Effector memory CD8-positive, alpha-beta T cell (primary cell): ENCODE data around the gene PRAMEF33.
"Not testable (repeated sequence)": the region's sequence is repeated elsewhere in the genome, so short reads cannot be mapped to it uniquely, and the experiment has no call there.

Experiments used
- ATAC-seq: fragments of 150-1000 bp; cut with Tn5 transposase; replicated peaks from 2 replicates; pipeline ENCODE4 v1.10.0; 2021; ENCODE audit warnings: mild to moderate bottlenecking, moderate library complexity
- DNase-seq, 3 experiments: peaks; one replicate each; pipeline ENCODE4 v3.0.0; 2021
- H3K27ac Mint-ChIP-seq, 2 donors: one replicate each; pipeline ENCODE4 v1.8.0; 2022; ENCODE audit warnings: mild to moderate bottlenecking in 2 of 2, mixed read lengths in 2 of 2, moderate library complexity in 2 of 2
- H3K27me3 Mint-ChIP-seq, 2 donors: one replicate each; pipeline ENCODE4 v1.8.0; 2022; ENCODE audit warnings: mixed read lengths in 2 of 2
- H3K36me3 Mint-ChIP-seq: one replicate; pipeline ENCODE4 v1.8.0; 2022; ENCODE audit warnings: mild to moderate bottlenecking, moderate library complexity, mixed read lengths; ENCODE audit not compliant: insufficient read depth
- H3K4me1 Mint-ChIP-seq, 2 donors: one replicate each; pipeline ENCODE4 v1.8.0; 2022; ENCODE audit warnings: low read depth in 2 of 2, mixed read lengths in 2 of 2
- H3K4me3 Mint-ChIP-seq, 2 donors: one replicate each; pipeline ENCODE4 v1.8.0; 2022; ENCODE audit warnings: mild to moderate bottlenecking in 2 of 2, mixed read lengths in 2 of 2, moderate library complexity in 2 of 2
- H3K9me3 Mint-ChIP-seq, 2 donors: one replicate each; pipeline ENCODE4 v1.8.0; 2022; ENCODE audit warnings: mixed read lengths in 2 of 2
- total RNA-seq, 9 experiments: gene quantifications; one replicate each; lab custom pipeline; 2026; lab: John Stamatoyannopoulos, UW

The PRAMEF33 gene
- 0 reads per million in 9 experiments for total RNA-seq

DNA sequence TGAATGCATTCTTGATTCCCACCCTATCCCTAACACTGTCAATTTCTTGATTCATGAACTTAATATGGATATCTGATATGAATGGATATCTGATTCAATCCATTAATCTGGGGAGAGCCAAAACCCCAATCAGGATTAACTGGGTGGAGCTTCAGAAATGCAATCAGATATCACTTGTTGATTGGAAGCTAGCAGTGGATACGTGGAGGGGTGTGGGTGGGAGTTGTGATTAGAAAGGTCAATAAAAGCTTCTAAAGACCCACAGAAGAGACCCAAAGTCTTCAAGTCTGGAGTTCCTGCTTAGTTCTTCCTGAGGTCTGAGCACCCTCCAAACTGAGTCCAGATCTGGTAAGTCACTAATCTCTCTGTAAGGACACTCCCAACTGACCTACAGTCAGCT is at the start of gene PRAMEF33:
Gene PRAMEF33, plus strand, starts transcription at position 301 of the 400 bp plus-strand sequence. CDS start 2,416 bp downstream, outside the sequence.
- not testable (repeated sequence) for H3K36me3 Mint-ChIP-seq, DNase-seq, H3K27me3 Mint-ChIP-seq, ATAC-seq, H3K9me3 Mint-ChIP-seq, H3K27ac Mint-ChIP-seq, H3K4me1 Mint-ChIP-seq, H3K4me3 Mint-ChIP-seq

- not testable (repeated sequence) for H3K27me3 Mint-ChIP-seq, H3K9me3 Mint-ChIP-seq, H3K36me3 Mint-ChIP-seq, H3K4me1 Mint-ChIP-seq, DNase-seq, H3K27ac Mint-ChIP-seq, H3K4me3 Mint-ChIP-seq, ATAC-seq
Measured at GRCh38 chr1:13253898-13254297, 49.4 kb upstream of the PRAMEF33 start, which contains the start of gene PRAMEF5. PRAMEF5 (plus strand) TSS chr1:13254198; CDS start chr1:13259269, 5,071 bp downstream.

GRCh38 chr1:13265124-13265523 is 38.2 kb upstream of the PRAMEF33 start:
- DNase-seq, H3K27ac Mint-ChIP-seq, ATAC-seq, H3K4me3 Mint-ChIP-seq, H3K36me3 Mint-ChIP-seq, H3K4me1 Mint-ChIP-seq, H3K27me3 Mint-ChIP-seq, H3K9me3 Mint-ChIP-seq: not testable (repeated sequence)

- not testable (repeated sequence) for H3K36me3 Mint-ChIP-seq, H3K27ac Mint-ChIP-seq, H3K4me3 Mint-ChIP-seq, DNase-seq, ATAC-seq, H3K27me3 Mint-ChIP-seq, H3K9me3 Mint-ChIP-seq, H3K4me1 Mint-ChIP-seq
Measured at GRCh38 chr1:13277016-13277415, 26.3 kb upstream of the PRAMEF33 start.

DNA sequence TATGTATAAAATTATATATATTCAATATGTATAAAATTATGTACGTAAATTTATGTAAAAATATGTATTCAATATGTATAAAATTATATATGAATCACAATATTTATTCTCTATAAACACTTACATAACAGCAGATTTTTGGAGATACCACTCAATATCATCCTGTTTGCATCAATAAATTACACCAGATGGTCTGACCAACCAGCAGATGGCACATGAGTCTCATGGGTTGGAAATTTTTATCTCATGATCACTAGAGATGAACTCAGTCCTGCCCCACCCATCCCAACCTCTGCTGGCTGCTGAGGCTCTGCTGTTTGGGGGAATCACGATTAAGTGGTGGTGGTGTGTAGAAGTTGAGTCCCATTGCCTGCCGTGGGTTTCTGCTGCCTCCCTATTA is 23.7 kb upstream of the PRAMEF33 start:
- not testable (repeated sequence) for H3K4me3 Mint-ChIP-seq, H3K4me1 Mint-ChIP-seq, H3K27ac Mint-ChIP-seq, ATAC-seq, H3K9me3 Mint-ChIP-seq, DNase-seq, H3K27me3 Mint-ChIP-seq, H3K36me3 Mint-ChIP-seq

- not testable (repeated sequence) for H3K27ac Mint-ChIP-seq, H3K27me3 Mint-ChIP-seq, H3K36me3 Mint-ChIP-seq, H3K4me3 Mint-ChIP-seq, ATAC-seq, H3K9me3 Mint-ChIP-seq, DNase-seq, H3K4me1 Mint-ChIP-seq
Measured at GRCh38 chr1:13285037-13285436, 18.3 kb upstream of the PRAMEF33 start, which contains the start of gene PRAMEF8. PRAMEF8 (minus strand) TSS chr1:13285137; CDS start chr1:13284091, 1,046 bp downstream.

GRCh38 chr1:13289030-13289429 is 14.3 kb upstream of the PRAMEF33 start:
- not testable (repeated sequence) for H3K27me3 Mint-ChIP-seq, ATAC-seq, H3K27ac Mint-ChIP-seq, H3K9me3 Mint-ChIP-seq, DNase-seq, H3K4me1 Mint-ChIP-seq, H3K4me3 Mint-ChIP-seq, H3K36me3 Mint-ChIP-seq

DNA sequence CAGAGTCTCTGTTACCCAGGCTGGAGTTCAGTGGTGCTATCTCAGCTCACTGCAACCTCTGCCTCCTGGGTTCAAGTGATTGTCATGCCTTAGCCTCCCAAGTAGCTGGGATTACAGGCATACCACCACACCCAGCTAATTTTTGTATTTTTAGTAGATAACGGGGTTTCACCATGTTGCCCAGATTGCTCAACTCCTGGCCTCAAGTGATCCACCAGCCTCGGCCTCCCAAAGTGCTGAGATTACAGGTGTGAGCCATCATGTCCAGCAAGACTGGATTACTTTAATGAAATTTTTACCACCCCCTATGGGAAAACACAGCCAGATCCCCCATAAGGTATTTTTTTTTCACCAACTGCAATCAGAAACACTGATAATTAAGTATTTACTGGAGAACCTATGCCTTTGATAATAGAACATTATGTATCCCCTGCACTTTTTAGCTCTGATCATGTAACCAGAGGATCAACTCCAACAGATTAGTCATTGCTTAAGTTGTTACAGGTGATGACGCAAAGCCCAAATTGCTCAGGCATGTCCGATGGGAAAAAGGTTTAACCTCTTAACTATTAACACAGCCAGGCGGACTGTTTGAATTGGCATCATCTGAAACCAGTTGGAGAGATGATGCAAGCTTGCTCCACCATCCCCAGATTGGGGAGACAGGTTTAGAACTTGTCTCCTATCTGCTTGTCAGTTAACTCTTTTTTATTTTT is 6.0 kb upstream of the PRAMEF33 start:
- H3K9me3 Mint-ChIP-seq, ATAC-seq, H3K27me3 Mint-ChIP-seq: not testable (repeated sequence)

GRCh38 chr1:13298699-13299098 is 4.6 kb upstream of the PRAMEF33 start:
- DNase-seq, H3K4me3 Mint-ChIP-seq, H3K27ac Mint-ChIP-seq, H3K4me1 Mint-ChIP-seq, ATAC-seq, H3K36me3 Mint-ChIP-seq, H3K9me3 Mint-ChIP-seq, H3K27me3 Mint-ChIP-seq: not testable (repeated sequence)

More for the DNA sequence above, 6.0 kb upstream of the PRAMEF33 start:
- H3K36me3 Mint-ChIP-seq, H3K27ac Mint-ChIP-seq, DNase-seq, H3K4me1 Mint-ChIP-seq, H3K4me3 Mint-ChIP-seq: not testable (repeated sequence)

- not testable (repeated sequence) for H3K36me3 Mint-ChIP-seq, H3K4me3 Mint-ChIP-seq, ATAC-seq, H3K4me1 Mint-ChIP-seq, DNase-seq, H3K27ac Mint-ChIP-seq, H3K9me3 Mint-ChIP-seq, H3K27me3 Mint-ChIP-seq
Measured at GRCh38 chr1:13302197-13302596, 1.1 kb upstream of the PRAMEF33 start.

GRCh38 chr1:13315281-13315680 is 11.9 kb downstream of the PRAMEF33 start, which contains the start of gene PRAMEF15:
PRAMEF15 (plus strand) TSS chr1:13315581; CDS start chr1:13318408, 2,827 bp downstream.
- not testable (repeated sequence) for H3K4me1 Mint-ChIP-seq, ATAC-seq, H3K4me3 Mint-ChIP-seq, DNase-seq, H3K27me3 Mint-ChIP-seq, H3K27ac Mint-ChIP-seq, H3K9me3 Mint-ChIP-seq, H3K36me3 Mint-ChIP-seq

GRCh38 chr1:13342496-13342895 is 39.2 kb downstream of the PRAMEF33 start:
- H3K4me3 Mint-ChIP-seq, H3K36me3 Mint-ChIP-seq, H3K4me1 Mint-ChIP-seq, ATAC-seq, H3K27ac Mint-ChIP-seq, DNase-seq, H3K9me3 Mint-ChIP-seq, H3K27me3 Mint-ChIP-seq: not testable (repeated sequence)

DNA sequence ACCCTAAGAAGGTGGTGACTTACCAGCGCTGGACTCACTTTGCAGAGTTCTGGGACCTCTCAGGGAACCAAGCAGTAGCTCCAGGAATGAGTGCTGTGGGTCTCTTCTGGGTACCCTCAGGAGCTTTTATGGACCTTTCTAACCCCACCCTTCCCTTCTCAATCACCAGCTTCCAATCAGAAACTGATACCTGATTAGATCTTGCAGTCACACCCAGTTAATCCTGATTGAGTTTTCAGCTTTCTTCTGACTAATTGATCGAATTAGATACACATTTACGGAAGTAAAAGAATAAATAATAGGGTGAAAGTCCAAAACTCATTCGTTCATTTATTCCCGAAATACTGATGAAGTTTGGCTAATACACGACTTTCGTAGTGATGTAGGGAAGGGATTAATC is 43.7 kb downstream of the PRAMEF33 start, which contains the start of gene PRAMEF14:
Gene PRAMEF14, minus strand, starts transcription at position 101 of the 400 bp plus-strand sequence. CDS start 1,820 bp downstream, outside the sequence.
- not testable (repeated sequence) for H3K27ac Mint-ChIP-seq, H3K9me3 Mint-ChIP-seq, H3K27me3 Mint-ChIP-seq, H3K4me1 Mint-ChIP-seq, DNase-seq, ATAC-seq, H3K4me3 Mint-ChIP-seq, H3K36me3 Mint-ChIP-seq

- ATAC-seq, H3K9me3 Mint-ChIP-seq, H3K27me3 Mint-ChIP-seq, H3K4me1 Mint-ChIP-seq, H3K4me3 Mint-ChIP-seq, H3K27ac Mint-ChIP-seq, DNase-seq, H3K36me3 Mint-ChIP-seq: not testable (repeated sequence)
Measured at GRCh38 chr1:13353476-13353875, 50.1 kb downstream of the PRAMEF33 start.
